GM21619 (cell line): ENCODE data around the gene C1orf52.

ENCODE experiments used
- ATAC-seq: cut with Tn5 transposase; IDR thresholded peaks from one replicate; pipeline ENCODE4 v1.9.1; 2021; ENCODE audit not compliant: unreplicated experiment

C1orf52 gene

DNA sequence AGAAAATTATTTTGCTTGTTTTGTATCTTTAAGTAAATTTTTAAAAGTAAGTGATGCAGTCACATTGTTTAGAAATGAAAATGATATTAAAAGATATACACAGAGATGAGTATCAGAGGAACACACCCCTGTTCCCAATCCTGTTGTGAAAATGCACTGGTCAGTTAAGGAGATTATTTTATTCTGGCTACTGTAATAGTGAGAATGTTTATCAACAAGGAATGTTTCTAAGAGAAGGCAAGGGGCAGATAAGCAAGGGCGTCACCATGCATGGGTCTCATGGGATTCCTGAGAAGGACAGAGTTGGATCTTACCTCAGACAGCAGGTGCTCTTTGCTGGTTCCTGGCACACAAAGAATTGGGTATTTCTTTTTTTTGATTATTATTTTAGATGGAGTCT lies 21.8 kb downstream of the C1orf52 start:
- ATAC-seq, result no peak

DNA sequence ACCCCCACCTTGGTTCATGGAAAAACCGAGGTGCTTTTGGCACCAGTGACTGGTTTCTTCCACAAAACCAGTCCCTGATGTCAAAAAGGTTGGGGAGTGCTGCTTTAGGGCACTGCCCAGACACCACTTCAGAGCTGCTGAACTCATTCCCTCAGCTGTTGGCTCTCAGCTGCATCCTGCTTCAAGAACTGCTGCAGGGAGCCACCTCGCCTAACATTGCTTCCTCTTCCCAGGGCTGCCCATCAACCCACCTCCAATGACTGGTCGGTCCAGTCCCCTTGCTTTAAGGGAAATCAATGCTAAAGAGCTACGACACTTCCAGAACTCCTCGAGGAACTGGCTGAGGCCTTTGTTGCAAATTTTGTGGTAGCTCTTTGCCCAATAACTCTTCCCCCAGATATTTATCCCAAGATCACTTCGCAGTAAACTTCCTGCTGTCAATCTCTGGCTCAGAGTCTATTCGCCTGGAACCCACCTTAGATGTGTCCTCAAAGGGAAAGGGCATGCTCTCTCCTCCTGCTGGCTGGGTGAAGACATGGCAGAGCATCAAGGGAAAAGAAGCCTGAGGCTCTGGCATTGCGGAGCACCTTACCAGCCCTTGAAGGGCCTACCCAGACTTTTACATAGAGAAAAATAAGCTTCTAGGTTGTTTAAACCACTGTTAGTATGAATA lies 29.0 kb downstream of the C1orf52 start:
- ATAC-seq, result no peak

DNA sequence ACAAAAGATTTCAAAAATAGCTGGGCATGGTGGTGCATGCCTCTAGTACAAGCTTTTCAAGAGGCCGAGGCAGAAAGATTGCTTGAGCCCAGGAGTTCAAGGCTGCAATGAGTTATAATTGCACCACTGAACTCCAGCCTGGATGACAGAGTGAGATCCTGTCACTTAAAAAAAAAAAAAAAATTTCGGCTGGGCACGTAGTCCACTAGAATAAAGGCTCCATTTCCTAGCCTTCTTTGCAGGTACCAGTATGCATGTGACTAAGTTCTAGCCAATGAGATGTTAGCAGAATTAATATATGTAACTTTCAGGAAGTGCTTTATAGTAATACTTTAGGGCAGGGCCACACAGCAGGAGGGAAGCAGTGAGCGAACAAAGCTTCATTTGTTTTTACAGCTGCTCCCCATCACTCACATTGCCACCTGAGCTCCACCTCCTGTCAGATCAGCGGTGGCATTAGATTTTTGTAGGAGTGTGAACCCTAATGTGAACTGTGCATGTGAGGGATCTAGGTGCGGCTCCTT lies 29.8 kb downstream of the C1orf52 start:
- ATAC-seq, result no peak

DNA sequence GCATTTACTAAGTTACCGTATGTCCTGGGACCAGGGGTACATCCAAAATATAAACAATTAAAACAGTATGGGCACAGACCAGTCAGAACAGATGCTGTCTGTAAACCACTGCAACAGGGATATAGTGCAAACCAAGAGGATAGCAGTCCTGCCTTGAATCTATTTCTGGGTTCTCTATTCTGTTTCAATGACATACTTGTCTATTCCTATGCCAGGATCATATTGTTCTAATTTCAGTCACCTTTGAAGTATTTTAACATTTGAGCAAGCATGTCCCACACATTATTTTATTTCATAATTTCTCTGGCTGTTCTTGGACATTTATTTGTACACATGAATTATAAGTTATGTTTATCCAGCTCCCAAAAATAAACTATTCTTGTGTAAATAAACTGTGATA lies 30.5 kb downstream of the C1orf52 start:
- ATAC-seq, result no peak

DNA sequence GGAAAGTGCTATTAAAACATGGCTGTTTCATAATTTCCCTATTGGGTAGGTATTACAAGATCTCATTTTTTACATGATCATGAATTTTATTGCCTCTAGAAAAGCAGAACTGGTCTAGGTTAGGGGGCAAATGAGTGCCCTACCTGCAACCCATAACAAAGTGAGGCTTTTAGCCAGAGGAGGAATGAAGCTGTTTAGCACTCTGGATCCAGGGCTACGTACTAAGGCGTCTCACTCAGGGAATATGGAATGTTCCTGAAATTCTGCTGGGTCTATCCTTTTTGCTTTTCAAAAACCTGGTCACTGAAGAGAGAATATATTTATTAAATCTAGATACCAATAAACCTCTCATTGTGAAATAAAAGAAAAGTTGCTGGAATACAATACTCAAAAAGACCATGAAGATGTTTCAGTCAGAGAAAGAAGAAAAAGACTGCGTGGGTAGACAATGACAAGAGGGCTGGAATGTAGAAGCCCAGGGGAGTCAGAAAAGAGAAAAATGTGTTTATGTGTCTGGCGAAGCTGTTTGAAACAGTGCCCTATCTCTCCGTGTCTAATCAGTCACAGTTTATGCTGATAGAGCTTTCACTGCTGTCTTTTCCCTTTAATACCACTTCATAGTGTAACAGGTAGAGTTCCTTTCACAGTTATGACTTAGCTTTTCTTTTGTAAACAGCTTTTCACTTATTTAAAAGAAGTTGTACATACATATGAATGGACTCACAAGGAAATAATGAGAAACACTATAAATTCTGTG lies 33.7 kb downstream of the C1orf52 start:
- ATAC-seq, result no peak

DNA sequence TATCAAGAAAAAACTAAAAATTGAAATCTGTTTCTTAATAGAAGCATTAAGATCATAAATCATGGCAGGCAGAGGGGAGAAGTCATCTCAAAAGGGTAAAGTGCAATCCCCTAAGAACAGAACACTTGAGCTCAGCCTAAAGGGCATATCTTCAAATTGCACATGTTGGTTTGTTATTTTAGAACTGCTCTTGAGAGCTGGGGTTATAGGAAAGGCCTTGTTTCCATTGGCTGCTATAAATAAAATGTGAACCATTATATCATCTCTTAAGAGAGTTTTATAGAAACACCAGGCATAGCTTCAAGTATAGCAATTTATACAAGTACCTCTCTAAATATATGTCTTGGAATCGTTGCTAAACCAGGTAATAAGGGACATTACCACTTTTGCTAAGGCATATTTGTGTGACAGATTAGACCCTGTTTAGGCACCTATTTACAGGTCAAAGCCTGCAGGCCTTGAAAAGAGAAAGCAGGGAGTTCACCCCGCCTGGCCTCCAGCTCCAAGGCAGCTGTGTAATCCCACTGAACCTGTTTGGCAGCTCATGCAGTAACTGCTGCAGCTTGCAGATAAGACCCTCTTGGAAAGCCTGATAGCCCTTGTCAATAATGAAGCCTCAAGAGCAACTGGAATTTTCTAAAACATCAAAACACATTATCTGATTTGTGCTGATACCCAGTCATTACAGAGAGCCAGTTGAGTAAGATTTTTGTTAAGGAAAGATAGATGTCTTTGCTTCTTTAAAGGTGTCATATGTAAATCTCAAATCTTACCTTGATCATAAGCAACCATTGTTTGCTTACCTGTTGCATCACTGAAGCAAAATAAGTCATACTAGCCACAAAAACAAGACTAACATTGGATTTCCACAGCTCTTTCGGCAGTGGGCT lies 34.5 kb downstream of the C1orf52 start:
- ATAC-seq, result no peak

DNA sequence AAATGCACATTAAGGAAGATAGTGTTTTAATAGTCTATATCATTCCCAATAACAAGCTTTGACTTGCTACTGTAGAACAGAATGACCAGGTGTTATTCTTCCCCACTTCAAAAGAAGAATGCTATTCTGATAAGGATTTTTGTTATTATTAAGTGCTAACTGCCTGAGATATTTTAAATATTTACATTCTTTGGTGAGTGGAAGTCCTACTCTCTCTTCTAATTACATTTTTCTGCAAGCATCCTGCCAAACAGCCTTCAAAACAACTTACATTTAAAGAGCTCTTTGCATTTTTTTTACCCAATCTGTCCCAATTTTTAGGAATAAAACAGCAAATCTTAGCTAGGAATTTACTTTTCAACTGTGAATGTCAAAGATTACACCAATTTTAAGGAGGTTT lies 35.2 kb downstream of the C1orf52 start:
- ATAC-seq, result no peak

DNA sequence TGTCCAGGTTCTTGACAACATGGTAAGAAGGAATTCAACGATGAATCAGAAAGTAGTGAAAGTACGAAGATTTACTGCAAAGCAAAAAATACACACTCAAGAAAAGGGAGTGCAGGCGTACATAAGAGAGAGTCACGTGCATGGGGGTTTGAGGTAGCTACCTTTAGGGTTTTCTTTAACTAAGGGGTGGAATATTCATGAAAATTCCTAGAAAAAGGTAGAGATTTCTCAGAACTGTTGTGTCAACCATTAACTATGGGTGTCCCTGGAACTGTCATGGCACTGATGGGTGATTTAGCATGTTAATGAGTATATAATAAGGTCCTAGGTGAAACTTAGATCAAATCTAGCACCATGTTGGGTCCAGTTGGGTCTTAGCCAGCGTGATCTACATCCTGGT lies 36.1 kb downstream of the C1orf52 start:
- ATAC-seq, result no peak

DNA sequence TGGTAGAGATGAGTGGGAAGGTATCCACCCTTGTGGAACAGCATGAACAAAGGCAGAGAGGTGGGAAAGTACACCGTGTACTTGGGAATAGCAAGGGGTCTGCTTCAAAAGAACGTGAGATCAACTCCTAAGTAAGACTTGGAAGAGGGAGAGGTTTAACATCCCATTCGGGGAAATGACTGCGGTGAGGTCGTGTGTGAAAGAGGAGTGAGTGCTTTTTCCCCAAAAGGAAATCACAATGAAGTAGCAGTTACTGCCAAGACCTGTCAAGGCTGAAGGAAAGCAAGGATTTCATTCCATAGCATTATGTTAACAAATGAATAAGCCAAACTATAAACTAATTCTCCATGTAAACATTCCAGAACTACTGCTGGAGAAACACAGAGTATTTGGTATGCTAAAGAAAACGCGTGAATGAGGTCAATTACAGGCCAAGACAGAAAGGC lies 38.7 kb downstream of the C1orf52 start:
- no peak for ATAC-seq

DNA sequence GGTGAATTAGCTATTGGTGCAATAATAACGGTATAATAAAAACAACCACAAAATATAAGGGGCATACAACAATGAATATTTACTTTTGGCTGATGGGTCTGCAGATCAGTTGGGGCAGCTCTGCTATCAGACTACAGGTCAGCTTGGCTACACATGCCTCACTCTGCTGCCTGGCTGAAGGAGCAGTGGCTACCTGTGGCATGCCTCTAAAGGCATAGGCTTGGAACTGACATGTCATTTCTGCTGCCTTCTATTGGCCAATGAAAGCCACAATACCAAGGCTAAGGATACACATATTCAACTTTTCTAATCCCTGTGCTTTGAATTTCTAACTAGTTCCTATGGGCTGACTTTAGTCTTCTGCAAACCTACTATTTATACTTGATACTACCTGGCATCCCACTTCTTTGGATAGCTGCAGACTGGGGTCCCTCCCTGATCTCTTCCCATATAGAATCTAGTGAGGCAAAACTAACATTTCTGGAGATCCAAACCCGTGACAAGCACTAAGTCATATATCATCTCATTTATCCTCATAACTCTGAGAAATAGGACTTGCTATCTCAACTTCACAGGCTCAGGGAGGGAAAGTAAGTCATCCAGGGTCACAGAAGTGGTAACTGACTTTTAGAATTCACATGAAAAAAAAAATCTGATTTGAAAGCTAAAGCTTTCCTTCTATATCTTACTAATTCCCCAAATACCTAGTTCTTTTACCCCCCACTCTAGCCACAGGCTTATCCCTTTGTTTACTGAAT lies 39.4 kb downstream of the C1orf52 start:
- no peak for ATAC-seq

DNA sequence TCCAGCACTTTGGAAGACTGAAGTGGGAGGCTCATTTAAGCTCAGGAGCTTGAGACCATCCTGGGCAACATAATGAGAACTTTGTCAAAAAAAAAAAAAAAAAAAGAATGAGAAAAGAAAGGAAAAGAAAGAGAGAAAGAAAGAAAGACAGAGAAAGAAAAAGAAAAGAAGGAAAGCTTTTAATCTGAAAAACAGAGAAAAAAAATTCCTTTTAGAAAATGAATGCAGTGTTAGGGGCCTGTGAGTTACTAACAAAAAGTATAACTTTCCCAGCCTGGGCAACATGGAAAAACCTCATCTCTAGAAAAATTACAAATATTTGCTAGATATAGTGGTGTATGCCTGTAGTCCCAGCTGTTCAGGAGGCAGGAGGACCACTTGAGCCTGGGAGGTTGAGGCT lies 42.8 kb downstream of the C1orf52 start:
- no peak for ATAC-seq

DNA sequence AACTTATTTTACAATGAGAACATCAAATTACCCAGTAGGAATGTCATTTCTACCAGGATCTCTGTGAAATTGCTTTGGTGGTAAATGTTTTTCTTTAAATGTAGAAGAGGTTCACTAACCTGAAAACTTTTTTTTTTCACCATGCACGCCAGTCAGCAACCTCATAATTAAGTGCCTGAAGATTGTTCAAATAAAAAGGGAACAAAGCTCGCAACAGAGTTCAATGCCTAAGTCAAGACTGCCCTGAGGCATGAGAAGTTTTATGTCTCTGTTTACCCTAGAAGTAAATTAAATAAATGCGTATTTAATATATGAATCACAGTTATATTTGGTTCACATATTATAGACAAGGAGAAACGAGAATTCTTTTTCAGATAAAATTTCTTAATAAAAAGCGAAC lies 44.8 kb downstream of the C1orf52 start:
- ATAC-seq, result no peak

DNA sequence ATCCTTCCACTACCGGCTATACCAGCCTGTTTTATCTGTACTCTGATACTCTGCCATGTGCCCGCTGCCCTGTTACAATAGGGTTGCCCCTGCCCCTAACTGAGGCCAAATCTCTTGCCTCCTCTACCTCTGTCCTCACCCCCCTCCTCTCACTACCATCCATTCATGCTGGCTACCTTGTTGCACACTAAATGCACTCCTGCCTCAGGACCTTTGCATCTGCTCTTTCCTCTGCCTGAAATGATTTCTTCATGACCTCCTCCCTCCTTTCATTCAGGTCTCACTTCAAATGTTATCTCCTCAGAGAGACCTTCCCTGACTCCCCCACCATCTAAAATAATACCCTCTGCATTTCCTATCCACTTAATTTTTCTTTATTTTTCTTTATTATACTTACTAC lies 51.0 kb downstream of the C1orf52 start:
- ATAC-seq, result no peak

DNA sequence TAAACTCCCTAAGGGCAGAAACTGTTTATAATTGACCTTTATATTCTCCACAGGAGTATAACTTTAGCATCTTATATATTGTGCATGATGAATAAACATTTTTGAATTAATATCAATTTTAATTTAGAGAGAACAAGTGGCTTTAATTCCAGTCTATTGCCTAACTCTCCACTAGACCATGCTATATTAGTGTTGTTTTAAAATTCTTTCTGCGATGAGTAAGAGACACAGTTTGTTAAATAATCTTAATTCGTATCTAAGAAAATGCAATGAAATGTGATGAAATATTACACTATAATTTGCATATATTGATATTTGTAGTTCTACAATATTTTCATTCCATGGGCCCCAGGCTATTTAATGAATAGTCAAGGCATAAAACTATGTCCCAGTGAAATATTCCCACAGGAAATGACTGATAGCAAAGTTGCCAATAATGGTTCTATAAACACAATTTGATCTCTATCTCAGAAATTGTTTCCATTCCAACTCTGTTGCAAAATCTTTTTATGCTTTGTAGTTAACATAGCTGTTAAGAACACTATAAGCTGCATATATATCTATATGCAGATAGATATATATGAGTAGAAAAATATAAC lies 55.8 kb downstream of the C1orf52 start:
- ATAC-seq, result no peak

DNA sequence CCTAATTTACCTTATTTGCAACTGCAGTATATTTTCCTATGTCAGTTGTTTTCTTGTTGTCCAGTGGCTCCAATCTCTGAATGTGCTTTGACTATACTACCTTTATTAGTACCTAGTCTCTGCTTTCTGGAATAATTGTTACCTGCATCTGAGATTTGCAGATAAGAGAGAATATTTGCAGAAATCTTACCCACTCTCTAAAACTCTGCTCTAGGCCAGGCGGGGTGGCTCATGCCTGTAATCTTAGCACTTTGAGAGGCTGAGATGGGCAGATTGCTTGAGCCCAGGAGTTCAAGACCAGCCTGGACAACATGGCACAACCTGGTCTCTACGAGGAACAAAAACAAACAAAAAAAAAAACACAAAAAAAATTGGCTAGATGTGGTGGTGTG lies 56.6 kb downstream of the C1orf52 start:
- no peak for ATAC-seq

DNA sequence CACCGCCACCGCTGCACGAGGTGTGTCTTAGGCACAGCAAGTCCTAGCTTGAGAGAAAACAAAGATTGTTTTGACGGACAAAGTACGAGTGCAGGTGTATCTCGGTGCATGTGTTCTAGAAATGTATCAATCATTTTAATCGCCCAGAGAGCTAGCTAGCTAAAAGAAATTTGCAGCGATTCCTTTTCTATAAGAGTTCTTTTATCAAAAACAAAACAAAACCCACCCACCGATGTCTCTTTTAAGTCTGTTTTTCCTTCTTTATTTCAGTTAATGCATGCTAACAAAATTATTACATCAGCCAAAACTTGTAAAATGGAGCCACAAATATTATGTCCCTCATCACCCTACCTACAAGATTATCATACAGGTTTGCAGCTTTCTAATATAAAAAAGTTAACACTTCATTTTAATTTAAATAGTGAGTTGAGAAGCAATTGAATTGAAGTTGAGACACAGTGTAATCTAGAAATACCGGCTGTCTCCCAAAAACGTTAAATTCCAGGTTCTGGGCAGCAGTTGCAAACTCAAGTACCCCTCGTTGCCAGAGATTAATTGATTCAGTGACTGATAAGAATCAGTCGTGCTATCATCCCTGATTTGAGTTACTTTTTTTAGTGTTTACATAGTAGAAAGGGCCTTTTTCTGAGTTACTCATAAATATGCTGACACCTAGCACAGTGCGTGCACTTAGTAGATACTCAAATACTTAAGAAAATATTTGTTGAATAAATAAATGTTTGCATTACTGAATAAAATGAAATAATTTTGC lies 57.2 kb downstream of the C1orf52 start:
- no peak for ATAC-seq

DNA sequence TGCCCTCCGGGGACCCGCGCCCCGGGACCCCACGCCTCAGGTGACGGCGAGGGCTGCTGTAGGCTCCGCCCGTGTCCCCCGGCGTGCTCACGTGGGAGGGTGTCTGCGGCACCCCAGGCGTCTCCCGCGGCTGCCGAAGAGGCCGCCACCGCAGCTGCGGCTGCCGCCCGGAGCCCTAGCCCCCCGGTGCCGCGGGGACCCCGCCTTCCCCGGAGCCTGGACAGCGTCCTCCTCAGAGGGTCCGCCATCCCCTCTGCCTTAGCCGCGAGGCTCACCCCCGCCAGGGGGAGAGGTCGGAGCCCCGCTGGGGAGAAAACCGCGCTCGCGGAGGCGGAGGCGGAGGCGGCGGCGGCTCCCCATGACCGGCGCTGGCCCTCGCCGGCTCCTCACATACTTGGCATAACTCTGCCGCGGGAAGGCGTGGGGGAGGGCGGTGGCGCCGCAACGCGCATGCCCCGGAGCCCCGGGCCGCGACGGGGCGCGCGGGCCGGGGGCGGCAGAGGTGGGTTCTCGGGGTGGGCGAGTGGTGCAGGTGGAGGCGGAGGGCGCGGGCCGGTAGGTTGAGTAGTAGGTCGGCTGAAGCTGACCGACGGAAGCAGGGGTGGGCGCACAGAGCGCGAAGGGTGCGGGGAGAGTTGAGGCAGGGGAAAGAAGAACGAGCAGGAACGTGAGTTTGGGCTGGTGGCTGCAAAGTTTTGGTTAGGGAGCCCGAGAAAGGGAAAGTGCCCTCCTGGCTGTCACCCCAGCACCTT lies 57.9 kb downstream of the C1orf52 start:
- peak; percentile 48 for ATAC-seq

DNA sequence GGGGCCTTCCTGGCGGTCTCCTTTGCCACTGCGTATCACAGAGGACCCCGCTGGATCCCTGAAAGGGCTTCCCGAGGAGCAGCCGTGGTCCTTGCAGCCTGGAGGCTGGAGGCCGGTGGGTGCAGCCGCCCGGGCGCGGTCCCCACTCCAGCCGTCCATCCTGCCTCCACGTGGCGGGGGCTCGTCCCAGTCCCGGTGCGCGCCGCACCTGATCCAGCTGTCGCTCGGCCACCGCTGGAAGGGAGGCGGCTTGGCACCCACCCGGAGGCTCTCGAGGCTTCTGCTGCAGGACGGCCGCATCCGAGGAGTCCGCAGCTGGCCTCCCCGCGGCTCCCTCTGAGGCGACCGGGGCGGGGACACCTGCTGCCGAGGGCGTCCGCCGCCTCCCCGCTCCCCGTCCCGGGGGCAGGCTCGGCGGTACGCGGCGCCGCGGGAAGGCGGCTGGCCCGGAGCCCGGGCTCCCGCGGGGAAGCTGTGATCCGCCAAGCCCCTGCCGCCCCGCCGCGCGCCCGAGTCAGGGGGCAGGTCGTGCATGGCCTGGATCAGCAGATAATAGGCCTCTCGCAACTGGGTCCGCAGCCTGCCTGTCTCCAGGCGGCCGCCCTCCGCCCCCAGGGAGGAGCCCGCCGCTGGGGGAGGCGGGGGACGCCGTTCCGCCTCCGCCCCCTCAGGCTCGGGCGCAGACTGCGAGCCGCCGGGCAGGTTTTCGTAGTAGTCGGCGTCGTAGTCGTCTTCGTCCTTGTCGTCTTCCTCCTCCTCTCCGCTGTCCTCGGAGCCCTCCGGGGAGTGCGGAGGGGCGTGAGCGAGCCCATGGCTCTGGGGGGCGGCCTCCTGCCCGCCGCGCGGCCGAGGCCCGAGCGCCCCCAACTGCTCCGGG lies 58.8 kb downstream of the C1orf52 start, which contains the start of gene SYDE2:
Gene SYDE2, minus strand, starts transcription at position 554 of the 877 bp plus-strand sequence. Its CDS starts 20 bp downstream, at position 534.
- peak; percentile 75 for ATAC-seq
